ENCODE data around the gene MIOX.

MIOX gene

GRCh38 chr22:50486561-50487289 is at the start of gene MIOX:
Gene MIOX (plus strand): TSS chr22:50486859. CDS start chr22:50486898, 39 bp downstream.
- Histone ChIP-seq H3K4me1 (ENCODE audit: control insufficient read depth, insufficient read depth, low read length) (no peaks in the 10 kb centered on the region), H3K36me3 (ENCODE audit: control insufficient read depth, insufficient read depth, low read length) (no peaks in the 10 kb centered on the region), H3K27me3 (ENCODE audit: control insufficient read depth, insufficient read depth, low read length) (no peaks in the 10 kb centered on the region), H3K4me3 (ENCODE audit: low read depth, low read length) (no peak within 1 kb of the TSS), H3K9me3 (ENCODE audit: control insufficient read depth, insufficient read depth, low read length) (no peaks in the 10 kb centered on the region), H3K9ac (ENCODE audit: low read depth, low read length) (no peak within 1 kb of the TSS)

DNA sequence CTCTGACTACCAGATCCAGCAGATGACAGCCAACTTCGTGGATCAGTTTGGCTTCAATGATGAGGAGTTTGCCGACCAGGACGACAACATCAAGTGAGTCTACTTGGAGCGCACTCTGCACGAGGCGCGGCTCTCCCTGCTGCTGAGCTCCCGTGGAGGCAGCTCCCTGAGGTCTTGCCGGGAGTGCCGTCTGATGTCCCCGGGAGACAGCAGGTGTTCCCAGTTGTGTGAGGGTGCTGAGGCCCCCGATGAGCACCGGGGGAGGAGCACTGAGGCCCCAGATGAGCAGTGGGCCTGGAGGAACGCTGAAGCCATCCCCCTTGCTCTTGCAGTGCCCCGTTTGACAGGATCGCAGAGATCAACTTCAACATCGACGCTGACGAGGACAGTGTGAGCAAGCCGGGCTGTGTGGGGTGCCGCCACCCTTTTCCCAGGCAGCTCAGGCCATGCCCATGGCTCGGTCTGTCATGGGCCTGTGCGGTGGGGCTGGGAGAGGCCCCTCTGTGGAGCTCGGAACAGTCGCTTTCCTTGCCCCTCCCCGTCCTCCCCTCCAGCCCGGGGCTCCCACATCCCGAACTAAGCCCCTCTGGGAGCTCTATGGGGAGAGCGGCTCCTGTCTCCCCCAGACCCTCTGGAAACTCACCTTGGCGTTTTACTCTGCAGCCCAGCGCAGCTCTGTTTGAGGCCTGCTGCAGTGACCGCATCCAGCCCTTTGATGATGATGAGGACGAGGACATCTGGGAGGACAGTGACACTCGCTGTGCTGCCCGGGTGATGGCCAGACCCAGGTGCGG is 49.0 kb upstream of the MIOX start:
- Histone ChIP-seq H3K36me3 (ENCODE audit: control insufficient read depth, insufficient read depth, low read length) (peaks cover 56% of the 10 kb centered on the region), H3K4me3 (ENCODE audit: low read depth, low read length) (no peak overlapping the region), H3K9me3 (ENCODE audit: control insufficient read depth, insufficient read depth, low read length) (no peaks in the 10 kb centered on the region), H3K27me3 (ENCODE audit: control insufficient read depth, insufficient read depth, low read length) (no peaks in the 10 kb centered on the region), H3K4me1 (ENCODE audit: control insufficient read depth, insufficient read depth, low read length) (no peaks in the 10 kb centered on the region), H3K9ac (ENCODE audit: low read depth, low read length) (no peak overlapping the region)

DNA sequence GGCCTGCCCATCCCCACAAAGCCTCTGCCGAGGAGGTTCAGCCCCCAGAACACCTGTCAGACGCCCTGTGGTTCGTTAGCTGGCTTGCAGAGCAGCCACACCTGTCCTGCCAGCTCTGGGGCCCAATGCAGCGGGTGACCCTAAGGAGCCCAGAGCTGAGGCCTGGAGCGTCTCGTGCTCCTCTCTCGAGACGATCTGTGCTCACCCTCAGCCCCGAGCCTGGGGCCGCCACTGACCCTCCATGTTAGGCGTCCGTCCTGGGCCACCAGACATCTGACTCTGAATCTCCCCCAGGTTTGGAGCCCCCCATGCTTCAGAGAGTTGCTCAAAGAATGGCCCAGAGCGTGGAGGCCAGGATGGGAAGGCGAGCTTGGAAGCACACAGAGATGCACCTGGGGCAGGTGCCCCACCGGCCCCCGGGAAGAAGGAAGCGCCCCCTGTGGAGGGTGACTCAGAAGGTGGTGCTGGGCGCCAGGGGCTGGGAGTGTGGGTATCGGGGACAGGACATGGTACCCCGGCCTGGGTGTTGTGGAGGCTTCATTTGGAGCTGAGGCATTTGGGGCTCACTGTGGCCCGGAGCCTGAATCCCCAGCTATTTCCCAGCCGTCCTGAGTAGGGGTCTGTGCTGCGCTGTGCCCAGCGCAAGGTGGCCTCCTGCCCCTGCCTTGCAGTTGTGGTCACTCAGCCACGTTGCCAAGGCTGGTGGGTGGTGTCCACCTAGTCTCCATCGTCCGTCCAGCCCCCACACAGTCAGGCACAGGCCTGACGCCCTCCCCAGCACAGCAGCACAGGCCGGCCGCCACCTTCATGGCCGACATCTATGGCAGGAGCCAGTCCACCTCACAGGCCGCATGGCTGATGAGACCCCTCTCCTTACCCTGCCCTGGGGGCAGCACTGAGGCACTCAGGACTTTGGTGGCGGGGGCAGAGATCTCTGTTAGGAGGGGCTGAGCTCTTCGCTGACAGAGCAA is 48.1 kb upstream of the MIOX start:
- H3K4me1 ChIP-seq (ENCODE audit: control insufficient read depth, insufficient read depth, low read length): no peaks in the 10 kb centered on the region
- no peaks in the 10 kb centered on the region for H3K9me3 ChIP-seq (ENCODE audit: control insufficient read depth, insufficient read depth, low read length)
- no peak overlapping the region for H3K9ac ChIP-seq (ENCODE audit: low read depth, low read length)
- no peaks in the 10 kb centered on the region for H3K27me3 ChIP-seq (ENCODE audit: control insufficient read depth, insufficient read depth, low read length)
- H3K4me3 ChIP-seq (ENCODE audit: low read depth, low read length): no peak overlapping the region
- H3K36me3 ChIP-seq (ENCODE audit: control insufficient read depth, insufficient read depth, low read length): peaks cover 62% of the 10 kb centered on the region

DNA sequence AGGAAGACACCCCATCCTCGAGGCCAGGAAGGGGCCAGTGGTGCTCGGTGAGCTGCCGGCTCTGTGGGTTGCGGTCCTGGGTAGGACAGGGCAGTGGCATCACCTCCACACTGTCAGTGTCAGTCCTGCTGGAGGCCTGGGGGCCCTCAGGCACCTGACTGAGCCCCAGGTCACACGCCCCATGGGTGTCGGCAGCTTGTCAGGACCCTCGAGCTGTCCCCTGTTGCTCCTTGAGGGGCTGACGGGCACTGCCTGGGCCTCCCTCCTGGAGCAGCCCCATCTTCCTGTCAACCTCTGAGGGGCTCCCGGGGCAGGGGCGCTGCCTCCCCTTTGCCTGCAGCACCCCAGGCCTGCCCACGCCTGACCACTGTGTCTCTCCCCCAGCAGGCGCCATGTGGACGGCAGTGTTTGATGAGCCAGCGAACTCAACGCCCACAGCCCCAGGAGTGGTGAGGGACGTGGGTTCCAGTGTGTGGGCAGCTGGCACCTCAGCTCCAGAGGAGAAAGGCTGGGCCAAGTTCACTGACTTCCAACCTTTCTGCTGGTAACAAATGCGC is 47.3 kb upstream of the MIOX start:
- no peaks in the 10 kb centered on the region for H3K27me3 ChIP-seq (ENCODE audit: control insufficient read depth, insufficient read depth, low read length)
- peaks cover 64% of the 10 kb centered on the region for H3K36me3 ChIP-seq (ENCODE audit: control insufficient read depth, insufficient read depth, low read length)
- no peak overlapping the region for H3K9ac ChIP-seq (ENCODE audit: low read depth, low read length)

DNA sequence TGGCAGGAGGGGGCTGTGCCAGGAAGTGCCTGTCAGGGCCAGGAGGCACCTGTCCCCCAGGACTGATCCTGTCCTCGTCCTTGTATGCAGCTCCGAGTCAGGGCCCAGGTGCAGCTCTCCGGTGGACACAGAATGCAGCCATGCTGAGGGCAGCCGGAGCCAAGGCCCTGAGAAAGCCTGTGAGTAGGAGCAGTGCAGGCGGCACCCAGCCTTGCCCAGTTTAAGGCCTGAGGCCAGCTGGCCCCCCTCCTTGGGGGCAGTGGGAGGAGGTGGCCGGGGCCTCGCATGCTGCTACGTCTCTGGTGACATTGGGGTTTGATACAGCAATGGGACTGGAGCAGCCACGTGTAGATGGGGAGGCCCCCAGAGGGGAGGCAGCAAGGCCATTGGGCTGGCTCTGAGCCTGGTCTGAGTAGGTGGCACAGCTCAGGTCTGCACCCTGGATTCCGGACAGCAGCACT is 46.8 kb upstream of the MIOX start:
- Histone ChIP-seq H3K4me3 (ENCODE audit: low read depth, low read length) (no peak overlapping the region), H3K27me3 (ENCODE audit: control insufficient read depth, insufficient read depth, low read length) (no peaks in the 10 kb centered on the region), H3K9ac (ENCODE audit: low read depth, low read length) (no peak overlapping the region), H3K4me1 (ENCODE audit: control insufficient read depth, insufficient read depth, low read length) (no peaks in the 10 kb centered on the region), H3K36me3 (ENCODE audit: control insufficient read depth, insufficient read depth, low read length) (peaks cover 62% of the 10 kb centered on the region), H3K9me3 (ENCODE audit: control insufficient read depth, insufficient read depth, low read length) (no peaks in the 10 kb centered on the region)

More for the DNA sequence above, 47.3 kb upstream of the MIOX start:
- H3K4me3 ChIP-seq (ENCODE audit: low read depth, low read length): no peak overlapping the region
- H3K4me1 ChIP-seq (ENCODE audit: control insufficient read depth, insufficient read depth, low read length): no peaks in the 10 kb centered on the region
- H3K9me3 ChIP-seq (ENCODE audit: control insufficient read depth, insufficient read depth, low read length): no peaks in the 10 kb centered on the region

DNA sequence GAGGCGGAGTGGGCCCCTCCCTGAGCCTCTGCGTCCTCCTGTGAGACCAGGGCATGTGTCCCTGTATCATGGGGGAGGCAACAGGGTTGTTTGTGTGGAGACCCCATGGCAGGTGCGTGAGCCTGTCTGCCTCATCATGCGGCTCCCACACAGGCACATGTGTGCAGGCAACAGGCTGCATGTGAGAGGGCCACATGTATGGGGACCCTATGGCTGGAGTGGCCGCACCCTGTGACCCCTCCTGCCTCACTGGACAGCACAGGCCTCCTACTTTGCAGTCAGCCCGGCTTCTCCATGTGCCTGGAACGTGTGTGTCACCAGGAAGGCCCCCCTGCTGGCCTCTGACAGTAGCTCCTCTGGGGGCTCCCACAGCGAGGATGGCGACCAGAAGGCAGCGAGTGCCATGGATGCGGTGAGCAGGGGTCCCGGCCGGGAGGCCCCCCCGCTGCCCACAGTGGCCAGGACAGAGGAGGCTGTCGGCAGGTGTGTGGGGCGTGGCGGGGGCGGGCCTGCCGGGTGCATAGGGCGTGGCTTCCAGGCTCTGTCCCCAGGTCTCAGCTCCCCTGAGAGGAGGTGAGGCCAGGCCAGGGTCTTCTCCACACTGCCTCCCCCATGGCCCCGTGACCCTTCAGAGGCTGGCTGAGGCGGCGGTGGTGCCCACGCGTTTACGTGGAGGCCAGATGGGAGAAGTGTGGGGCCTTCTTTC is 46.0 kb upstream of the MIOX start:
- Histone ChIP-seq H3K36me3 (ENCODE audit: control insufficient read depth, insufficient read depth, low read length) (peaks cover 65% of the 10 kb centered on the region), H3K4me1 (ENCODE audit: control insufficient read depth, insufficient read depth, low read length) (no peaks in the 10 kb centered on the region), H3K9ac (ENCODE audit: low read depth, low read length) (no peak overlapping the region), H3K9me3 (ENCODE audit: control insufficient read depth, insufficient read depth, low read length) (no peaks in the 10 kb centered on the region), H3K4me3 (ENCODE audit: low read depth, low read length) (no peak overlapping the region), H3K27me3 (ENCODE audit: control insufficient read depth, insufficient read depth, low read length) (no peaks in the 10 kb centered on the region)

- Histone ChIP-seq H3K36me3 (ENCODE audit: control insufficient read depth, insufficient read depth, low read length) (peaks cover 62% of the 10 kb centered on the region), H3K9me3 (ENCODE audit: control insufficient read depth, insufficient read depth, low read length) (no peaks in the 10 kb centered on the region), H3K4me3 (ENCODE audit: low read depth, low read length) (no peak overlapping the region), H3K27me3 (ENCODE audit: control insufficient read depth, insufficient read depth, low read length) (no peaks in the 10 kb centered on the region), H3K4me1 (ENCODE audit: control insufficient read depth, insufficient read depth, low read length) (no peaks in the 10 kb centered on the region), H3K9ac (ENCODE audit: low read depth, low read length) (no peak overlapping the region)
Measured at GRCh38 chr22:50441428-50441993, 45.1 kb upstream of the MIOX start.

DNA sequence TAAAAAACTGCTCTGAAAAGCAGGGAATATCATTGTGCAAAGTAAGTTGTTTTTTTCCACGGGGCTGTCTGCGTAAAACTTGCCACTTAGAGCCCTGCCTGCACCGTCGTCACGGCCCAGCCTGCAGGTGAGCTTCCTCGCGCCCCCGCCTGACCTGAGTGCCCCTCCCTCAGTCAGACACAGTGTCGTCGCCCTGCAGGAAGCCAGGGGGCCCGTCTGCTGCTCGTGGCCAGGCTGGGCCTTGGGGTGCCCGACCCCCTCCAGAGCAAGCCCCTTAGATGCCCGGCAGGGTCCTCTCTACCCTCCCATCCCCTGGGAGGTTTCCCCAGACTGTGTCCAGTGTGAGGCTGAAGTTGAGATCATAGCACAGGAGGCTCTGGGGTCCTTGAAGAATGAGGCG is 43.5 kb upstream of the MIOX start:
- peaks cover 64% of the 10 kb centered on the region for H3K36me3 ChIP-seq (ENCODE audit: control insufficient read depth, insufficient read depth, low read length)
- no peak overlapping the region for H3K9ac ChIP-seq (ENCODE audit: low read depth, low read length)
- H3K4me3 ChIP-seq (ENCODE audit: low read depth, low read length): no peak overlapping the region
- H3K4me1 ChIP-seq (ENCODE audit: control insufficient read depth, insufficient read depth, low read length): no peaks in the 10 kb centered on the region
- no peaks in the 10 kb centered on the region for H3K27me3 ChIP-seq (ENCODE audit: control insufficient read depth, insufficient read depth, low read length)
- H3K9me3 ChIP-seq (ENCODE audit: control insufficient read depth, insufficient read depth, low read length): no peaks in the 10 kb centered on the region

DNA sequence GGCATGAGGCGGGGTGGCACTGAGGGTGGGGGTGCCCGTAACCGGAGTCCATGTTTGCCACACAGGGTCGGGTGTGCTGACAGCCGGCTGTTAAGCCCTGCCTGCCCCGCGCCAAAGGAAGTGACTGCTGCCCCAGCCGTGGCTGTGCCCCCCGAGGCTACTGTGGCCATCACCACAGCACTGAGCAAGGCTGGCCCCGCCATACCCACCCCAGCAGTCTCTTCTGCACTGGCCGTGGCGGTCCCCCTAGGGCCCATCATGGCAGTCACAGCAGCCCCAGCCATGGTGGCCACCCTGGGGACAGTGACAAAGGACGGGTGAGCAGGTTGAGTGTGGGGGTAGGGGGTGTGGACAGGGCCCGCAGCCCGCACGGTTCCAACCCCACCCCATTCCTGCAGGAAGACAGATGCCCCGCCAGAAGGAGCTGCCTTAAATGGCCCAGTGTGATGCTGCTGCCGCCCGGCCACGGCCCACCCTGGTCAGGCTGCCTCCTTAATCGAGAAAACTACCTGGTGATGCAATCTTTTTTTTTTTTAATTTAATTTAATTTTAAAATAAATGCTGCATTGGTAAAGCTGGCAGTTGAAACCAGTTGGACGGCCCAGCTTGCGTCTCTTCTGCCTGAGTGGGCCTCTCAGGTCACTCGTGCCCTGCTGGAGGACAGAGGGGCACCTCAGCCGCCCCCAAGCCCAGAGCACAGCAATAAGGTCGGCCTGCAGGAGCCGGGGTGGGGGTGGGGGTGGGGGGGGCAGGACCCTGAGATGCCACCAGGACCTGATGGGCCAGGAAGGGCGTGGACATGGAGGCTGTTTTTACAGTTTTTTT is 42.6 kb upstream of the MIOX start:
- no peaks in the 10 kb centered on the region for H3K4me1 ChIP-seq (ENCODE audit: control insufficient read depth, insufficient read depth, low read length)
- H3K27me3 ChIP-seq (ENCODE audit: control insufficient read depth, insufficient read depth, low read length): no peaks in the 10 kb centered on the region
- H3K36me3 ChIP-seq (ENCODE audit: control insufficient read depth, insufficient read depth, low read length): peaks cover 60% of the 10 kb centered on the region
- H3K4me3 ChIP-seq (ENCODE audit: low read depth, low read length): no peak overlapping the region
- no peak overlapping the region for H3K9ac ChIP-seq (ENCODE audit: low read depth, low read length)
- no peaks in the 10 kb centered on the region for H3K9me3 ChIP-seq (ENCODE audit: control insufficient read depth, insufficient read depth, low read length)

GRCh38 chr22:50444663-50445062 is 42.0 kb upstream of the MIOX start:
- Histone ChIP-seq H3K9ac (ENCODE audit: low read depth, low read length) (no peak overlapping the region), H3K36me3 (ENCODE audit: control insufficient read depth, insufficient read depth, low read length) (peaks cover 53% of the 10 kb centered on the region), H3K27me3 (ENCODE audit: control insufficient read depth, insufficient read depth, low read length) (no peaks in the 10 kb centered on the region), H3K4me3 (ENCODE audit: low read depth, low read length) (no peak overlapping the region), H3K9me3 (ENCODE audit: control insufficient read depth, insufficient read depth, low read length) (no peaks in the 10 kb centered on the region), H3K4me1 (ENCODE audit: control insufficient read depth, insufficient read depth, low read length) (no peaks in the 10 kb centered on the region)

Measured in iPS-15b (cell line).